MM.1S (cell line): ENCODE results near the gene SCYGR4.

Experiments used
- CTCF ChIP-seq: fragments of 300-600 bp; sonication (generic); IDR thresholded peaks from 2 replicates; pipeline ENCODE4 v1.5.1; 2016; ENCODE audit warnings: antibody characterized with exemption, low read length, mixed read lengths
- EZH2 ChIP-seq: fragments of 300-600 bp; sonication (generic); optimal IDR thresholded peaks from 2 replicates; pipeline ENCODE3; 2017; ENCODE audit warnings: low read depth, mild to moderate bottlenecking, antibody characterized with exemption, low read length, mixed read lengths
- EZH2phosphoT487 ChIP-seq: fragments of 300-600 bp; sonication (generic); IDR thresholded peaks from 2 replicates; pipeline ENCODE4 v1.6.1; 2018; ENCODE audit warnings: antibody characterized with exemption, low read length

- TF ChIP-seq CTCF (no peak), EZH2 (no peak), EZH2phosphoT487 (no peak)
Measured at GRCh38 chr2:227597998-227598397, 19.3 kb upstream of the SCYGR4 start.
